Measurements from ENCODE around the gene VCPKMT.

VCPKMT gene

DNA sequence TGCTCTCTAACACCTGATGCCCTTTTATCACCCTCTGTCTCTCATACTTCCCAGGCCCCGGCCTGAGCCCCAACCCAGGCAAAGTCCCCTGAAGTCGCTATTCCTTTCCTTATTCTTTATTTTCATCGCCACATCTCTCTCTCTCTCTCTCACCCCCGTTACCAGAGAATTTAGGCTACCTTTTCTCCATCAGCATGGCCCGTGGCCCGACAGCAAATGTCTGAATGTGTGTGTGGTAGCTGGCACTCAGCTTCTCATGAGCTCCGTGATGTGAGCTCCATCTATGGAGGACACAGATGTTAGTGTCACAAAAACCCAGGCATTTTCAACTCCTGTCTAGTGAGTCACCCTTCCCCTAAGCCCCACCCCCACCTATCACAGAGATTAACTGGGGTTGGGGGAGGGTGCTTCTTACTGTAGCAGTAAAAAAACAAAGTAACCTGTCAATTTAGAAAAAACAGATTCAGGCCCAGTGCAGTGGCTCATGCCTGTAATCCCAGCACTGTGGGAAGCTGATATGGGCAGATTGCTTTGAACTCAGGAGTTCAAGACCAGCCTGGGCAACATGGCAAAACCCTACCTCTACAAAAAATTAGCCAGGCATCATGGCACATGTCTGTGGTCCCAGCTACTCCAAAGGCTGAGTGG, 53.8 kb downstream of the VCPKMT start:
- no peaks in the 10 kb centered on the region for H3K9me3 Mint-ChIP-seq
- peak overlapping the region; percentile 62 for H3K4me3 Mint-ChIP-seq
- H3K36me3 Mint-ChIP-seq (ENCODE audit: low read depth), result no peaks in the 10 kb centered on the region
- peak overlapping the region; percentile 99 for H3K27ac Mint-ChIP-seq
- H3K4me1 Mint-ChIP-seq, result peaks cover 58% of the 10 kb centered on the region
- H3K27me3 Mint-ChIP-seq (ENCODE audit: low read depth, poor library complexity), result peaks cover 5% of the 10 kb centered on the region
- TF ChIP-seq, protein P1, sequence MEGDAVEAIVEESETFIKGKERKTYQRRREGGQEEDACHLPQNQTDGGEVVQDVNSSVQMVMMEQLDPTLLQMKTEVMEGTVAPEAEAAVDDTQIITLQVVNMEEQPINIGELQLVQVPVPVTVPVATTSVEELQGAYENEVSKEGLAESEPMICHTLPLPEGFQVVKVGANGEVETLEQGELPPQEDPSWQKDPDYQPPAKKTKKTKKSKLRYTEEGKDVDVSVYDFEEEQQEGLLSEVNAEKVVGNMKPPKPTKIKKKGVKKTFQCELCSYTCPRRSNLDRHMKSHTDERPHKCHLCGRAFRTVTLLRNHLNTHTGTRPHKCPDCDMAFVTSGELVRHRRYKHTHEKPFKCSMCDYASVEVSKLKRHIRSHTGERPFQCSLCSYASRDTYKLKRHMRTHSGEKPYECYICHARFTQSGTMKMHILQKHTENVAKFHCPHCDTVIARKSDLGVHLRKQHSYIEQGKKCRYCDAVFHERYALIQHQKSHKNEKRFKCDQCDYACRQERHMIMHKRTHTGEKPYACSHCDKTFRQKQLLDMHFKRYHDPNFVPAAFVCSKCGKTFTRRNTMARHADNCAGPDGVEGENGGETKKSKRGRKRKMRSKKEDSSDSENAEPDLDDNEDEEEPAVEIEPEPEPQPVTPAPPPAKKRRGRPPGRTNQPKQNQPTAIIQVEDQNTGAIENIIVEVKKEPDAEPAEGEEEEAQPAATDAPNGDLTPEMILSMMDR (IDR thresholded peaks at IDR 0.05), result no peak
- DNase-seq, result peak; percentile 20

DNA sequence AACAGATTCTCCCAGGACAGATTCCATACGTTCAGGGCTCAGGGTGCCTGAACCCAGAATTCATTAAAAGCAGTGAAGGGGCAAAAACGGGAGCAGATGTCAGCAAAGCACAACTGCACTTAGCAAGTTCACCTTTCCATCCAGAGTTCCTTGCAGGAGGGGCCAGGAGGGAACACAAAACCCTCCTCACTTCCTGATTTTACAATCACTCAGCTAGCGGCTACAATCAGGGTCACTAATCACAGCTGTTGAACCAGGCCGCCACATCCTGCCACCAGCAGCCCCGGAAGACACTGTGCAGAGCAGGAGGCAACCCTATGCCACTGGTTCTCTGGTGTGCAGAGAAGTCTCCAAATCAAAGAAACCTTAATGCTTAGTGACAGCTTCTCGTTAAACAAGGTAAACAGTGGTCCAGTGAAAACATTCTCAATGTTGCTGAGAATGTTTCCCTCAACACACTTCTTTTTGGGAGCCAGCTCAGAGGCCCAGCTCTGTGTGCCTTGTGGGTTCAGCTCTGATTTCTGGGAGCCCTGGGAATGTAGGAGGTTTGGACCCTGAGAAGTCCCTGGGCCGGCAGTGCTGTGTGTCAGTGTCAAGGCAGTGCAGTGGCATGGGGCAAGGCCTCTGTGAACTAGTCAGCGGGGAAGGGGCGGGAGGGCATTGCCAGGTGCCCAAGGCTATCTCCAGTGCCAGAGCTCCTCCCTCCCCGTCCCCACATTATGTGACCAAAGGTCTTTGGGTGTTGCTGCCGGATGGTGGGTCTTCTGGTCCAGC, 54.5 kb downstream of the VCPKMT start:
- Mint-ChIP-seq H3K4me1 (peaks cover 58% of the 10 kb centered on the region), H3K9me3 (no peaks in the 10 kb centered on the region), H3K27me3 (ENCODE audit: low read depth, poor library complexity) (peaks cover 4% of the 10 kb centered on the region), H3K27ac (peak overlapping the region; percentile 99), H3K36me3 (ENCODE audit: low read depth) (no peaks in the 10 kb centered on the region), H3K4me3 (peak overlapping the region; percentile 62)
- TF ChIP-seq, protein P1 (IDR thresholded peaks at IDR 0.05), result no peak
- peak; percentile 36 for DNase-seq

DNA sequence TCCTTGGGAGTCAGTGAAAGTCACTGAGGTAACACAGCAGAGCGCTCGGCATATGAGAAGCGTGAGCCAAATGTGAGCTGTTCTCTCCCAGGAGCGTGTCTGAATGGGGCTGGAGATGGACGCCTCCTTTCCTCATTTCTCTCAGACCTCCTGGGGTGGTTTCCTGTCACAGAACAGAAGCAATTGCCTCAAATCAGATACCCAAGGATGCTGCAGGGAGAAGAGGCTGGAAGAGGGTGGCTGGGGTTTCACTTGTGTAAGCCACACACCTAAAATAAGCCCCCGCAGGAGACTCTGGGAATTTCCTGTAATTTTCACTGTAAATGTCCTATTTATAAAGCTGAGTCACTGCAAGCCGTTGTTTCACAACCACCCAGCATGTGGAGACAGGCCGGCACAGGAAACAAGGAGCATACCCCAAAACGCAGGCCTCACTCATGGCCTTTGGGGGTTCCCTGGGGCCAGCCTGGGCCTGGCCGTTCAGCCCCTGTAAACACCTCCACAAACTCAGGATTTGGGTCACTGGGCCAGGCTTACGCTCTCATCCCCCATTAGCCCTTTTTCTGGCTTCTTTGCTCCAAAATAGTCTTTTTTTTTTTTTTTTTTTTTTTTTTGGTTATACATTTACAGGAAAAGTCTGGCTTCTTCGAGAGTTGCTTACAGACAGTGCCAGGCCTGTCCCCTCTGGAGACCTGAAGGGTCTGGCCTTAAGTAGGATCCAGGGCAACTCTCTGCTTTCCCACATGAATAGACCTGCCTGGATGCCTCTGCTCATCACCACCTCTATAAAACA, 55.3 kb downstream of the VCPKMT start:
- TF ChIP-seq, protein P1 (IDR thresholded peaks at IDR 0.05), result no peak
- peaks cover 4% of the 10 kb centered on the region for H3K27me3 Mint-ChIP-seq (ENCODE audit: low read depth, poor library complexity)
- peaks cover 63% of the 10 kb centered on the region for H3K4me1 Mint-ChIP-seq
- peak overlapping the region; percentile 69 for H3K27ac Mint-ChIP-seq
- no peak for DNase-seq
- peak overlapping the region; percentile 41 for H3K4me3 Mint-ChIP-seq
- H3K36me3 Mint-ChIP-seq (ENCODE audit: low read depth), result no peaks in the 10 kb centered on the region
- H3K9me3 Mint-ChIP-seq, result no peaks in the 10 kb centered on the region

GRCh38 chr14:50059763-50060616, 56.4 kb downstream of the VCPKMT start:
- peaks cover 64% of the 10 kb centered on the region for H3K4me1 Mint-ChIP-seq

More at GRCh38 chr14:50059763-50060616, 56.4 kb downstream of the VCPKMT start:
- peak overlapping the region; percentile 69 for H3K27ac Mint-ChIP-seq
- H3K4me3 Mint-ChIP-seq, result no peak overlapping the region
- H3K27me3 Mint-ChIP-seq (ENCODE audit: low read depth, poor library complexity), result peaks cover 3% of the 10 kb centered on the region
- no peaks in the 10 kb centered on the region for H3K9me3 Mint-ChIP-seq
- no peak for DNase-seq
- no peaks in the 10 kb centered on the region for H3K36me3 Mint-ChIP-seq (ENCODE audit: low read depth)
- TF ChIP-seq, protein P1 (IDR thresholded peaks at IDR 0.05), result no peak
